Occipital lobe (tissue), 2 donors: ENCODE results near the gene CFAP74. TPM values are rescaled to one million over a fixed set of nuclear protein-coding genes. Genes with fewer than 3 reads are reported as not detected.

Experiments
- DNase-seq: peaks from one replicate; lab custom pipeline; 2025; lab: John Stamatoyannopoulos, UW
- total RNA-seq: library from RNA; depleted of rRNA; stranded (reverse); fragments of >200 nt; gene quantifications from one replicate; pipeline ENCODE4 v1.2.3, GENCODE V29; 2014

The CFAP74 gene
- total RNA-seq = 0.47 TPM

- DNase-seq = peak; percentile 45
These were observed at the start of gene CFAP74 for GRCh38 chr1:2003541-2004131. TSS of gene CFAP74 (minus strand) at chr1:2003786. CDS start at chr1:1990956, 12,830 bp downstream.

DNA sequence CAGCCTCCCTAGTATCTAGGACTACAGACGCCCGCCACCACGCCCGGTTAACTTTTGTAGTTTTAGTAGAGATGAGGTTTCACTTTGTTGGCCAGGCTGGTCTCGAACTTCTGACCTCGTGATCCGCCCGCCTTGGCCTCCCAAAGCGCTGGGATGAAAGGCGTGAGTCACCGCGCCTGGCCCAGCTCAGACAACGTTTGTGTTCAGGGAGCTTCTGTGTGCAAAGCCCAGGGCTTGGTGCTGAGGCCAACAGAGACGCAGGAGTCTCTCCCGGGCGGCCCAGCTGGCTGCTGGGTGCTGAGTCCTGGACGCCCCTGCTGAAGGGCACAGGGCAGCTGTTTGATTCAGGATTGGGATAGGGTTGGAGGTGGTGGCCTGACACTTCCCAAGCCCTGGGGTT is 49.6 kb upstream of the CFAP74 start:
- no peak for DNase-seq

- DNase-seq = no peak
These were observed 49.2 kb upstream of the CFAP74 start for GRCh38 chr1:2052756-2053155.

DNA sequence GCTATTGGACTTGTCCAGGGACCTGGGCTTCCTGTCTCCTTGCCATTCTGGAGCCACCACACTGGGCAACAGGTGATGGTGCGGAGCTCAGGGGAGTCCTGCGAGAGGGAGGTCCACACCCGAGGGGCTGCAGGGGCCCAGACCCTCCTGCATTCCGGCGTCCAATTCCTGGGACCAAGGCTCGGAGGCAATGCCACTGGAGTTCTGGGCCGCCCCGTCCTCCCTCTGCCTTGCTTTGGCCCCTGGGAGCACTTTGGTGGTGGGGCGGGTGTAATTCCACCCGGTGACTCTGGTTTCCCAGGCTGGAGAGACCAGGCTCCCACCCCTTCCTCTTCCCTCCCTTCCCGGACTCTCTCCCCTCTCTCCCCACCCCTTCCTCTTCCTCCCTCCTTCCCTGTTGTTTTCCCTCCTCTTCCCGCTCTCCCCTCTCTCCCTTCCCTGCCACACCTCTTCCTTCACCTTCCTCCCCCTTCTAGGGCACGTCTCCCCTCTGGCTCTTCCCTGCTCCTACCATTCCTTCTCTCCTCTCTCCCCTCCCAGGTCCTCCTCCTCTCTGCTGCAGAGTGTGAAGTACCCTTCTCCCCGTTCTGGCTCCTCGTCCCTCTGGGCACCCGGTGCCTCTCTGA is 48.6 kb upstream of the CFAP74 start:
- no peak for DNase-seq

GRCh38 chr1:2050793-2051682 is 47.5 kb upstream of the CFAP74 start:
- no peak for DNase-seq

GRCh38 chr1:2050461-2050792 is 46.8 kb upstream of the CFAP74 start:
- DNase-seq = no peak

- no peak for DNase-seq
These were observed 46.3 kb upstream of the CFAP74 start, which contains the start of gene PRKCZ for GRCh38 chr1:2049718-2050431. TSS of gene PRKCZ (plus strand) at chr1:2050411. CDS start at chr1:2050631, 220 bp downstream.

GRCh38 chr1:2049225-2049717 is 45.7 kb upstream of the CFAP74 start:
- no peak for DNase-seq

- no peak for DNase-seq
These were observed 44.5 kb upstream of the CFAP74 start for GRCh38 chr1:2047749-2048729.

GRCh38 chr1:2046953-2047748 is 43.6 kb upstream of the CFAP74 start:
- DNase-seq = no peak

DNA sequence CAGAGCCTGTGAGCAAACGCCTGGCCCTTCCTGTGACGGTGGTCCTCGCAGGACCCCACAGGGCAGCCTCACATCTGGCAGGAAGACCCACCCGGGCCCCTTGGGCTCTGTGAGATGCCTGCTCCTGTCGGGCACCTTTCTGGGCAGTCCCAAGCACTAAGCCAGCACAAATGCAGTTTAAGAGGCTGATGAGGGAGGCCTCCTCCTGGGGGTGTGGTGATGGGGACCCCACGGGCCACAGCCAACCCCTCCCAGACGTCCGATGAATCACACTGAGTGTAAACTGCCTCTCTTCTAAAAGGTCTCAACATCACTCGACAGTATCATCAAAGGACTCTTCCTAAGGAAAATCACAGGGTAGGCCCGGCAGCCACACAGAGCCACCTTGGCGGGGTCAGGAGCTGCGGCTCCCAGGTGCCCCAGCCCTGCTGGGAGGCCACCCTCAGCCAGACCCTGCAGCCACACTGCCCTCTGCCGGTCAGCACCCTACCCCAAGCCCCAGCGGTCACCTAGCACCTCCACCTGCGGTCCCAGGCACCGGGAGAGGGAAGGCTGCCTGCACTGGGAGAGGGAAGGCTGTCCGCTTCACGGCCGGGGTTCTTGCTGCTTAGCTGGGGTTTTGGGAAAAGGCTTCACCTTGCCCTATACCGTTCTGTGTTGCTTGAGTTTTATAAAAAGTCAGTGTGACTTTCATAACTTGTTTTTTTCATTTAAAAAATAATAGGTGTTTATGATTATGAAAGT is 42.8 kb upstream of the CFAP74 start:
- no peak for DNase-seq

- no peak for DNase-seq
These were observed 42.0 kb upstream of the CFAP74 start for GRCh38 chr1:2045468-2046173.

DNA sequence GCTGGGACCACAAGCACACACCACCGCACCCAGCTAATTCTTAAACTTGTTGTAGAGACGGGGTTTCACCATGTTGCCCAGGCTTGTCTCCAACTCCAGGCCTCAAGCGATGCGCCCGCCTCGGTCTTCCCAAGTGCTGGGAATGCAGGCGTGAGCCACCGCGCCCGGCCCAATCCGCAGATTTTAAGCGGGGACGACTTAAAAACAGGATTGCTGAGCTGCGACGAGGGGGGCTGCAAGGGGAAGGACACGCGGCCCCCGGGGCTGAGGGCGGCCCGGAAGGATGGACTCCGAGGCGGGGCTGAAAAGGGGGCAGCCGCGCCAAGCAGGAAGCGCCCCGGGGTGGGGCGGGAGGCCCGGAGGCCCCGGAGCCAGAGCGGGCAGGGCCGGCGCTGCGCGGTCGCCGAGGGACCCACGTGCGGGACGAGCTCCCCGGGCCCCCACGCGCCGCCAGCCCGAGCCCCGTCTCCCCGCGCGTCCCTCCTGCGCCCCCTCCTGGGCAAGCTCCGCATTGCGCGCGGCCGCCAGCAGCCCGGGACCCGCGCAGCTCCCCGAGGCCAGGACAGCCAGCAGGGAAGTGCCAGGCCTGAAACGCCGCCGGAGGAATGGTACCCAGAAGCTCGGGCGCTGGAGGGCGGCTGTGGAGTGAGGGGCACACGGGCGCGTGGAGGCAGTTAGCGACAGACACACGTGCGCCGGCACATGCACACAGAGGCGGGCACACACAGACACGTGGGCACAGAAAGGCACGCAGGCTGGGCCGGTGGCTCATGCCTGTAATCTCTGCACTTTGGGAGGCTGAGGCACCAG is 41.1 kb upstream of the CFAP74 start:
- peak; percentile 70 for DNase-seq

DNA sequence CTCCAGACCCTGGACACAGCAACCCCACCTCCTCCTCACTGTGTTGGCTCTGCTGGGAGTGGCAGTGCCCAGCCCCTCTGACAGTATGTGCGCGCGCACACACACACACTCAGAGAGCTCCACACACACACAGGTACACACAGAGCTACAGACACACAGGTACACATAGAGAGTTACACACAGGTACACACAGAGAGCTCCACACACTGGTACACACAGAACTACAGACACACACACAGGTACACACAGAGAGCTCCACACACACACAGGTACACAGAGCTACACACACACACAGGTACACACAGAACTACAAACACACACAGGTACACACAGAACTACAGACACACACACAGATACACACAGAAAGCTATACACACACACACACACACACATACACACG is 40.3 kb upstream of the CFAP74 start:
- DNase-seq = no peak

DNA sequence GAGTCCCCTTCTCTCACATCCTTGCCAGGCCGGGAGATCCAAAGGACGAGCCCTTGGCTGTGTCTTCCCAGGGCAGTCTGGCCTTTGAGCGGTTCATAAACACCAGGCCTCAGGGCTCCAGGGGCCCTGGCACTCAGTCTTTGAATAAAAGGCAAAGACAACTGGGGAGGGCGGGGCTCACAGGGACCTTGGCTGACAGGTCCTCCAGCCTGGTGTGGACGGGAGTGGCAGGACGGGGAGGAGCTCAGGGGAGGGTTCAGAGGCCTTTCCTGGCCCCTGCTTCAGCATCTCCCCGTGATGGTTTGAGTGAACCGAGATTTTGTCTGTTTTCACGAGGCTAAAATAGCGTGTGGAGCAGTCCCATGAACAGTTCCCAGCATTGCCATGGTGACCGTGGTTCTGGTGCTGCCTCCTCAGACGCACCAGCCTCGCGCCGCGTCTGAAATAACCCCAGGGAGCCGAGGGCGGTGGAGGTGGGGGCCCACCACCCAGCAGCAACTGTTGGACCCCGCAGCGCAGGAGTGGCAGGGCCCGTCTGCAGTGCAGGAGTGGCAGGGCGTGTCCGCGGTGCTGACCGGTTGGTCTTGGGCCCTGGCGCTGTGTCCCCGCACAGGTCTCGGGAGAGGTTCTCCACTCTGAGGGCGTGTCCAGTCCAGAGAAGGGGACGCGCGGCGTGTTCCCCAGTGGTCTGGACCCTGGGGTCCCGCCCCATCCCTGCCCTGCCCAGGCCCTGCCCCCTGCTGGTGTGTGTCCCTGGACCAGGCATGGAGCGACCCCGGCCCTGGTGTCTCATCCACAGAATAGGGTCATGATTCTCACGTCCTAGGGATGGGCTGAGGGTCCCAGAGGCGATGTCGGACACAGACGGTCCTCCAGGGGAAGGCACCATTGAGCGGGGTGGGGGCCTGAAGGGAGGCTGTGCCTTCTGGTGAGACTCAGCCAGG is 39.5 kb upstream of the CFAP74 start:
- no peak for DNase-seq

DNA sequence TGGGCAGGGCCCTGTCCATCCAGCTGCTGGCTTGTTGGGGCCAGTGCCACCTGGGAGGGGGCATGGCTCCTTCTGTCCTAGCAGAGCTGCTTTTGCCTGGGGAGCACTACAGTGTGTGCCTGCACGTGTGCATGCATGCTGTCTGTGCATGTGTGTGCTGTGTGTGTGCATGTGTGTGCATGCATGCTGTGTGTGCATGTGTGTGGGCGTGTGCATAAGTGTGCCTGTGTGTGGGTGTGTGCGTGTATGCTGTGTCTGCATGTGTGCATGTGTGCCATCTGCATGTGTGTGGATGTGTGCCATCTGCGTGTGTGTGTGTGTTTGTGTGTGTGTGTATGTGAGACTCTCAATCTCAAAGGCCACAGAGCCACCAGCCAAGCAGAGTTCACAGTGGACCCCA is 38.3 kb upstream of the CFAP74 start:
- DNase-seq = no peak
